Measurements from ENCODE around the gene ETNK2.

GRCh38 chr1:204178487-204179281 lies 26.8 kb upstream of the ETNK2 start:
- TF ChIP-seq EZH2 (IDR thresholded peaks at IDR 0.05; ENCODE audit: insufficient read depth, poor library complexity, severe bottlenecking) (no peak), EZH2phosphoT487 (IDR thresholded peaks at IDR 0.05; ENCODE audit: insufficient read depth, low read depth) (no peak)
